Sciatic nerve (tissue), 2 donors: ENCODE results near the gene BIRC2. TPM values are rescaled to one million over a fixed set of nuclear protein-coding genes. Genes with fewer than 3 reads are reported as not detected.
"Not testable (repeated sequence)": the region's sequence is repeated elsewhere in the genome, so short reads cannot be mapped to it uniquely, and the experiment has no call there.

ENCODE experiments used
- ATAC-seq: fragments of 200-7000 bp; cut with Tn5 transposase; one replicate; pipeline ENCODE4 v1.9.1; 2020; ENCODE audit warnings: mild to moderate bottlenecking, moderate library complexity
- DNase-seq: peaks from one replicate; pipeline ENCODE4 v3.0.0-alpha.2; 2020; ENCODE audit warnings: low spot score
- intact Hi-C: fragments of 100-400 bp; cut with DNase I; formaldehyde crosslinking; loops from one replicate; pipeline ENCODE4 v1.14.2; 2022
- total RNA-seq: library from RNA; stranded (reverse); fragmentation: NEBNext Ultra II Directional; extraction: Animal tissue kit (Norgen Biotek cat#: 25700); gene quantifications from one replicate; pipeline ENCODE4 v1.2.1, GENCODE V29; 2021
- donor health status: DM: no; HTN: no; CAD: no.
- donor health status: DM: no; HTN: no; CAD: no.

The BIRC2 gene
- 66.7 TPM for total RNA-seq

DNA sequence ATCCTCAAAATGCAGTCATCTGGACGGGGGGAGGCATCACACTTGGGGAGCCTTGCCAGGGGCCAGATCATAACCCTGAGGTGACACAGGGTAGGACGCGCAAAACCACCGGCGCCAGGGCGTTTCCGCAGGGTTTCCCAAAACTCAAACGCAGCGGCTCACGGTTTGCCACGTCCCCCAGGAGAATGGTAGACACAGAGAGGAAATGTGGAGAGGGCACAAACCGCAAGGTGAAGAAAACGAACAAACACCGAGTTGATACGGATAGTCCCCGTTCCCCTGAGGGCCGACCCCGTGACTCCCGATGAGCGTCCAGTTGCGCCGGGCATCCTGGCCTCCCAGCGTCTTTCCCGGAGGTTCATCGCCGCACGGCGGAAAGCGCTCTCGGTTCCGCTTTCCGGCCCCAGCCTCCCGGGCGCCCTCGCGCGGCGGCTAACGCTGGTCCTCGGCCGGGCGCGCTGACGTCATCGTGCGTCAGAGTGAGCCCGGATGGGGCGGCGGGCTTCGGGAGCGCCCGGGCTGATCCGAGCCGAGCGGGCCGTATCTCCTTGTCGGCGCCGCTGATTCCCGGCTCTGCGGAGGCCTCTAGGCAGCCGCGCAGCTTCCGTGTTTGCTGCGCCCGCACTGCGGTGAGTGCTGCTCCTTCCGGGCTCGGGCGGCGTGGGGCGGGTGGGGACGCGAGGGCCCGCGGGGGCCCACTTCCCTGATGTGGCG lies at the start of gene BIRC2:
Gene BIRC2 (plus strand): TSS at position 467 of the 714 bp plus-strand sequence. CDS start 2,641 bp downstream, outside the sequence.
- intact Hi-C loops: loop anchor here (10.0 kb wide), 1 partner anchor 148 kb away; no protein-coding TSS in a partner anchor
- ATAC-seq: peak; percentile 97
- peak; percentile 97 for DNase-seq

GRCh38 chr11:102300837-102301236 lies 46.2 kb upstream of the BIRC2 start:
- ATAC-seq, DNase-seq, intact Hi-C loops: not testable (repeated sequence)

DNA sequence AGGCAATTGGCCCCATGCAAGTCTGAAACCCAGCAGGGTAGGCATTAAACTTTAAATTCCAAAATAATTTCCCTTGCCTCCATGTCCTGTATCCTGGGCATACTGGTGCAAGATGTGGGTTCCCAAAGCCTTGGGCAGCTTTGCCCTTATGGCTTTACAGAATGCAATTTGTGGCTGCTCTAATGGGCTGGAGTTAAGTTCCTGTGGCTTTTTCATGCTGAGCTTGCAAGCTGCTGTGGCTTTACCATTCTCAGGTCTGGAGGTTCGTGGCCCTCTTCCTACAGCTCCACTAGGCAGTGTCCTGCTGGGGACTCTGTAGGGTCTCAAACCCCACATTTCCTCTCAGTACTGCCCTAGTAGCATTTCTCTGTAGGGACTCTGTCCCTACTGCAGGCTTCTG lies 44.8 kb upstream of the BIRC2 start:
- intact Hi-C loops: no loop called here
- ATAC-seq (no peak), DNase-seq (no peak)

GRCh38 chr11:102304686-102305085 lies 42.3 kb upstream of the BIRC2 start:
- ATAC-seq: no peak
- intact Hi-C loops: no loop called here
- DNase-seq: no peak

DNA sequence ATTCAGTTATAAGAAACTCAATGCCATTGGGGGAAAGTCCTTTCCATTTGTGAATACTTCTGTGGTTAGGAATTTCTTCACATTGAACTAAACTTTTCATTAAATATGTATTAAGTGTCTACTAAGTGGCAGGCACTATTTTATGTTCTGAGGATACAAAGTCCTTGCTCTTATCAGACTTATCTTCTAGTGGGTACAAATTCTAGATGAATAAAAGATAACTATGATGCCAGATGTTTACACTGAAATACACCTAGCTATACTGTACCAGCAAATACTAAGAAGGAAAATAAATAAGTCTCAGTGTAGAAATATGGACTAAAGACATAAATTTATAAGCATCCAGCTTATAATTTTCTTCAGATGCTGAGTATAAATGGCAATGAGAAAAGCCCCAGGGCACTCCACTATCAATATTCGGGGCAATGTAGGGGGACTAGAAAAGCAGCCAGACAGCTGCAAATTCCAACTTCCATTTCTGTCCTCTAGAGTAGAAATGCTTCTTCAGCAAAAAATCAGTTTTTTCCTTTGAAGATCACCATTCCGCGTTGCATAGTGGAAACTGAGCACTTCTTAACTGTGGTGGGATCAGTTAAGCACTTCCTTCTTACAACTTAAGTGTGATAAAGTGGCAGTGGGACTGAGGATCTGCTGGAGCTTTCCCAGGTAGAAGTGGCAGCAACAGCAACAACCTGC lies 41.5 kb upstream of the BIRC2 start:
- ATAC-seq: no peak
- intact Hi-C loops: no loop called here
- DNase-seq: no peak

GRCh38 chr11:102306048-102306597 lies 40.9 kb upstream of the BIRC2 start:
- intact Hi-C loops: no loop called here
- DNase-seq: no peak

DNA sequence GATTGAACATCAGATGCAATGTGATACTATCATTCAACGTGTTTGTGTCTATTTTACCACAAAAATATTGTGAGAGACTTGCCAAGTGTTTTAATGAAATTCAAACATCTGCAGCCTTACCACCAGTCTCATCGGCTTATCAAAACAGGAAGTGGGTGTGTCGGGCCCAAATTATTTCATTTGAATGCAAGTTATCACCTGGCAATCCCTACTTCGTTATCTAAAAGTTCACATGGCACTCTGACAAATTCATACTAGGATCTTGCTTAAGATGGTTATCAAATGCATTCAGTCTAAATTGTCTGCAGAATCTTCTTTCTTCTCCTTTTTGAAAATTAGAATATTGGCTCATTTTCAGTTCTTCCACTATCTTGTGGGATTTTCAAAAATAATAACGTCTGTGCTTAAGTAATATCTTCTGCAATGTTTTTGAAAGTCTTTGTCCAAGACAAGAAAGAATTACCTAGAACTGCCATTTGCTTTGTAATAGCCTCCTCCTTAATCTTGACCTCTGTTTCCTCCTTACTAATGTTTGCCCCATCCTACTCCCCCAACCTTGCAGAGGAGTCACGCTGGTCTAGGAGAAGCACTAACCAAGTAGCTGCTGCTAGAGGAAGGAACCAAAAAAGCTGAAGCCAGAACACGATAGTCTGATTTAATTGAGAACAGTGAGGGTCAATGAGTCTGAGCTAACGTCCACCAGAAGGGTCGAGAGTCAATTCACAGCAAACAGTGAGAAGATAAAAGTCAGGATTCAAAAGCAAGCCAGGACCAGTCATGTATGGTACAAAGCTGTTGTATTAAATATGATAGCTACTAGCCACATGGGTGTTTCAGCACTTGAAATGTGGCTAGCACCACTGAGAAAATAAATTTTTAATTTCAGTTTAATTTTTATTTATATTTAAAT lies 39.9 kb upstream of the BIRC2 start:
- ATAC-seq (peak; percentile 60), DNase-seq (no peak)
- intact Hi-C loops: no loop called here

More at GRCh38 chr11:102306048-102306597, 40.9 kb upstream of the BIRC2 start:
- ATAC-seq: peak; percentile 91

GRCh38 chr11:102307727-102308038 lies 39.3 kb upstream of the BIRC2 start:
- no peak for DNase-seq
- intact Hi-C loops: no loop called here
- no peak for ATAC-seq

DNA sequence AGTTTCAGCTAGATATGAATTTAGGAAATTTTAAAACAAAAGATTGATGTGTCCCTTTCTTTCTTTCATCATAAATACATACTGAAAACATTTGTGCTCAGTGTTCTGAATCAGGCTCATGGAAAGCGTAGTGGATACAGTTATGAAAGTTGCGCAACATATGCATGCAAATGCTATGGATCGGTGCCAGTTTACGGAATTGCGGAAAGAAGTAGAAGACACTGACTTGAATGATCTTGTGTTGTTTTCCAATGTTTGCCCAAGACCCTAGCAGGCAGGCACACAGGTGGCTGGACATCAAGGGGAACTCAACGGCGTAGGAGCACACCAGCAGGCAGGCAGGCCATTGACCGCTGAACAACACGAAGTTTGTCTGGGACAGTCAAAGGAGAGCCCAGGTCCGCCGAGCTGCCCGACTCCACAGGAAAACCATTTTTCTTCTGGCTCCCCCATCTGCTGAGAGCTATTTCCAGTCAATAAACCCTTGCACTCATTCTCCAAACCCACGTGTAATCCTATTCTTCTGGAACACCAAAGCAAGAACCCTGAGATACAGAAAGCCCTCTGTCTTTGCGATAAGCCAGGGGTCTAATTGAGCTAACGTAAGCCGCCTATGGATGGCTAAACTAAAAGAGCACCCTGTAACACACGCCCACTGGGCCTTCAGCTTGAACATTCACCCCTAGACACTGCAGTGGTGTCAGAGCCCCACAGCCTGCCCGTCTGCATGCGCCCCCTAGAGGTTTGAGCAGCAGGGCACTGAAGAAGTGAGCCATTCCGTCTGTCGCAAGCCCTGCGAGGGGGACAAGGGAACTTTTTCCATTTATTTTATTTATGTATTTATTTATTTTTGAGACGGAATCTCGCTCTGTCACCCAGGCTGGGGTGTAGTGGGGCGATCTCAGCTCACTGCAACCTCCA lies 37.1 kb upstream of the BIRC2 start:
- intact Hi-C loops: loop anchor here (5.0 kb wide), 1 partner anchor 1582 kb away; no protein-coding TSS in a partner anchor
- DNase-seq (no peak), ATAC-seq (no peak)

DNA sequence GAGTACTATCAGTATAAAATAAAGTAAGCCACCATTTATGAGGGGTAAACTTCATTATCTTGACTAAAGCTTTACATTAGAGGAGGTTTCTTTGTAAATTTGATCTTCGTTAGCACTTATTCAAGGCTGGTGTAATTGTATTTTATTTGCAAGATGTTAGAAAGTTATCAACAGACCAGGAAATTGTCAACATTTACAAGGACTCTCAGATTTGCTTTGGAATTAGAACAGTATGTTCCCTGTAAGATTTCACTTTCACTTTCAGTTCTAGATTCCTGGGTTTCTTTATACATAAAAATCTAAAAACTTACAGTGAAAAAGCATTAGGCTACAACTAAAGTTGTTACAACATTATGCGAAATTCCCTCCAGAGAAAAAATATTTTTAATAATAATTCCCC lies 34.3 kb upstream of the BIRC2 start:
- intact Hi-C loops: loop anchor here (5.0 kb wide), 1 partner anchor 1580 kb away; no protein-coding TSS in a partner anchor
- ATAC-seq: no peak
- DNase-seq: no peak

DNA sequence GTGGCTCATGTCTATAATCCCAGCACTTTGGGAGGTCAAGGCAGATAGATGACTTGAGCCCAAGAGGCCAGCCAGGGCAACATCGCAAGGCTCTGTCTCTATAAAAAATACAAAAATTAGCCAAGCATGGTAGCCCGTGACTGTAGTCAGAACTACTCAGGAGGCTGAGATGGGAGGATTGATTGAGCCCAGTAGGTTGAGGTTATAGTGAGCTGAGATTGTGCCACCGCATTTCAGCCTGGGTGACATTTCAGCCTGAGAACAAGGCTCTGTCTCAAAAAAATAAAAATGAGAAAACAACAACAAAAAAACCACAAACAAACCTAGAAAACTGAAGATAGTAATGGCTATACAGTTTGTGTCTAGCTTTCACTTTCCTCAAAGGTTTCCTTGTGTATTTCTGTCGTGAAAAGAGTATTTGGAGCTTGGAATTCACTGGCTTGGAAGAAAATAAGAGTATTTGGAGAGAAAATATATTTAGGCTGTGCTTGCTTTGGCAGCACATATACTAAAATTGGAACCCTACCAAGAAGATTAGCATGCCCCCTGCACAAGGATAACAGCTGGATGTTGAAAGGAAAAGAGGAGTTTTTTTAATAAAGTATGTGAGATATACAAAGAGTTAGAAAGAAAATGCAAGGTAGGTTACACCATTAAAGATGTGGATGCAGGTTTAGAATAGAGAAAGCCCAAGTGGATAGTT lies 33.6 kb upstream of the BIRC2 start:
- DNase-seq (no peak), ATAC-seq (no peak)
- intact Hi-C loops: loop anchor here (5.0 kb wide), 1 partner anchor 1579 kb away; no protein-coding TSS in a partner anchor

DNA sequence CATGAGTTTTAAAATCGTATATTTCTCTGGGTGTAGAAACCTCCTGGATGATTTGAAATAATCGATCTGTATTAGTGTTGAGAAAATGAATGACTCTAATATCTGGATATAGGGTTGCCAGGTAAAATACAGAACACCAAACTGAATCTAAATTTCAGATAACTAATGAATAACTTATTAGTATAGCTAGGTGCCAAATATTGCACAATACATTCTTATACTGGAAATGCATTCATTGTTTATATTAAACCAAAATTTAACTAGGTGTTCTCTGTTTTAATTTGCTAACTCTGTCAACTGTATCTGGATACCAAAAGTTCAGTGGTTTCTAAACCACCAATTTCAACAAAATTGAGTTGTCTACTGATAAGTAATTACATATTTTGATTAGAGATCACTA lies 32.2 kb upstream of the BIRC2 start:
- ATAC-seq (no peak), DNase-seq (no peak)
- intact Hi-C loops: loop anchor here (5.0 kb wide), 1 partner anchor 1578 kb away; no protein-coding TSS in a partner anchor

DNA sequence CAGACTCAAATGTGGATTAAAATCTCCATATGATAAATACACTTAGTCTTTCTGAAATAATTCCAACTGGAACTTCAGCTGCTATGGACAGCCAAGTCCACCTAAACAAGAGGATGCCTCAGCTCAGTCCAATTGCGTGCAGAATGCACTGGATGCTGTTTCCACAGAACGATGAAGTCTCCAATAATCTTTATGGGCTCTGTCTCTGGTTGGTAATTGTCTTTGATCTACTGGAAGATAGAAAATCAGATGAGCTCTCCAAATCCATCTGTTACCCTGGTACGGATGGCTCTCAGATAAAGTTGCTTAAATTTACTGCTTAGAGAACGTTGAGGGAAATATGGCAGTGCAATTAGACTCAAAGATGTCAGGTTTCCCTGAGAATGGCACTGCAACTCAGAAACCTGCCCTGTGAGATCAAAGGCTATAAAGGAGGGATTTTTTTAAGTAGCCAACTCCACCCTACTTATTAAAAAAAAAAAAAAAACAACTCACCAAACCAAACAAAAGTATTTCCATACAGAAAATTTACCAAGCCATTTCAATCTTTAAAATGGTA lies 30.6 kb upstream of the BIRC2 start:
- intact Hi-C loops: no loop called here
- DNase-seq: no peak

DNA sequence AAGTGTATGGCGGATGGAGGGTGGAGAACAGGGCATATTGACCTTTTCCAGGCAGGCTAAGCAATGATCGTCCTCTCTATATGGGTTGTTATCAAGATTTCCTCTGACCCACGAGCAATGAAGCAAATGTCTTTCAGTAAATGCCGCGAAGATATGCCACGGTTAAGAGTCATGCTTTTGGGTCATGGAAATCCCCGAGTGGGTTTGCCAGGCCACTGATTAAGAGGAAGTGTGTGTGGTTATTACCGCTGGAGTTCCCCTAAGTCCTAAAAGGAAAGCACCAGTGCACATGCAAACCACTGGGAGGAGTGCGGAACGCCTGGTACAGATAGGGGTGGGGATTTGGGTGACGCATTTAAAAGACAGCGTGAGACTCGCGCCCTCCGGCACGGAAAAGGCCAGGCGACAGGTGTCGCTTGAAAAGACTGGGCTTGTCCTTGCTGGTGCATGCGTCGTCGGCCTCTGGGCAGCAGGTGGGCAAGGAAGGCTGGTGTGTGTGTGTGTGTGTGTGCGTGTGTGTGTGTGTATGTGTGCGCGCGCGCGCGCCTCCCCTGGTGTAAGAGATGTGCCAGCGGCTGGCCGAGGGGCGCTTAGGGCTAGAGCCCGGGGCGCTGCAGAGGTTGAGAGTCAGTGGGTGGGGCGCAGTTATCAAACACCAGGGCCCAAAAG lies 29.8 kb upstream of the BIRC2 start, which contains the start of gene BIRC3:
Gene BIRC3 (plus strand): TSS at position 386 of the 669 bp plus-strand sequence. CDS start 7,026 bp downstream, outside the sequence.
- DNase-seq (peak; percentile 81), ATAC-seq (peak; percentile 96)
- intact Hi-C loops: no loop called here

More for the DNA sequence above, 30.6 kb upstream of the BIRC2 start:
- ATAC-seq: no peak

GRCh38 chr11:102317768-102318103 lies 29.3 kb upstream of the BIRC2 start:
- no peak for DNase-seq
- intact Hi-C loops: no loop called here
- ATAC-seq: peak; percentile 14

GRCh38 chr11:102318469-102318868 lies 28.5 kb upstream of the BIRC2 start:
- DNase-seq (no peak), ATAC-seq (peak; percentile 5)
- intact Hi-C loops: no loop called here

- no peak for DNase-seq
- intact Hi-C loops: no loop called here
- ATAC-seq: no peak
Measured at GRCh38 chr11:102319544-102319943, 27.5 kb upstream of the BIRC2 start.
